Measurements from ENCODE around the gene HPS5. TPM values are rescaled to one million over a fixed set of nuclear protein-coding genes. Genes with fewer than 3 reads are reported as not detected.

HPS5 gene
- total RNA-seq, 3 donors from 2014 or later, result 18.7 to 166 (median 57.0) TPM

GRCh38 chr11:18295316-18295715 lies 26.6 kb downstream of the HPS5 start:
- TF ChIP-seq POLR2AphosphoS5 (IDR thresholded peaks at IDR 0.05) (no peak), POLR2A (IDR thresholded peaks at IDR 0.05) (no peak), CTCF (IDR thresholded peaks at IDR 0.05) (no peak)
- Histone ChIP-seq H3K4me3 (no peak overlapping the region), H3K36me3 (peaks cover 17% of the 10 kb centered on the region), H3K27ac (no peak overlapping the region), H3K27me3 (no peaks in the 10 kb centered on the region), H3K9me3 (no peaks in the 10 kb centered on the region), H3K4me1 (no peaks in the 10 kb centered on the region)
- intact Hi-C loops (cut with DNase I; ENCODE audit: low total_unique reads), result no loop called here
- DNase-seq (ENCODE audit: low spot score in 2 of 2), result no peak

- TF ChIP-seq POLR2AphosphoS5 (IDR thresholded peaks at IDR 0.05) (no peak), POLR2A (IDR thresholded peaks at IDR 0.05) (no peak), CTCF (IDR thresholded peaks at IDR 0.05) (no peak)
- Histone ChIP-seq H3K4me1 (no peaks in the 10 kb centered on the region), H3K27me3 (no peaks in the 10 kb centered on the region), H3K4me3 (no peak overlapping the region), H3K9me3 (no peaks in the 10 kb centered on the region), H3K36me3 (peaks cover 14% of the 10 kb centered on the region), H3K27ac (no peak overlapping the region)
- intact Hi-C loops (cut with DNase I; ENCODE audit: low total_unique reads), result no loop called here
- no peak for DNase-seq (ENCODE audit: low spot score in 2 of 2)
Observed at GRCh38 chr11:18294862-18295261, 27.1 kb downstream of the HPS5 start.

GRCh38 chr11:18288911-18289310 lies 33.0 kb downstream of the HPS5 start:
- Histone ChIP-seq H3K9me3 (no peaks in the 10 kb centered on the region), H3K36me3 (peaks cover 13% of the 10 kb centered on the region), H3K27me3 (no peaks in the 10 kb centered on the region), H3K4me3 (no peak overlapping the region), H3K4me1 (no peaks in the 10 kb centered on the region), H3K27ac (no peak overlapping the region)
- intact Hi-C loops (cut with DNase I; ENCODE audit: low total_unique reads), result no loop called here
- TF ChIP-seq POLR2A (IDR thresholded peaks at IDR 0.05), result no peak
- TF ChIP-seq POLR2AphosphoS5 (IDR thresholded peaks at IDR 0.05), result no peak
- no peak for TF ChIP-seq CTCF (IDR thresholded peaks at IDR 0.05)
- DNase-seq (ENCODE audit: low spot score in 2 of 2), result no peak

- TF ChIP-seq POLR2A (IDR thresholded peaks at IDR 0.05) (no peak), CTCF (IDR thresholded peaks at IDR 0.05) (no peak), POLR2AphosphoS5 (IDR thresholded peaks at IDR 0.05) (no peak)
- intact Hi-C loops (cut with DNase I; ENCODE audit: low total_unique reads), result no loop called here
- H3K36me3 ChIP-seq, result peaks cover 13% of the 10 kb centered on the region
- no peak overlapping the region for H3K27ac ChIP-seq
- no peaks in the 10 kb centered on the region for H3K4me1 ChIP-seq
- H3K4me3 ChIP-seq, result no peak overlapping the region
- H3K9me3 ChIP-seq, result no peaks in the 10 kb centered on the region
- H3K27me3 ChIP-seq, result no peaks in the 10 kb centered on the region
- no peak for DNase-seq (ENCODE audit: low spot score in 2 of 2)
Observed at GRCh38 chr11:18285841-18286240, 36.1 kb downstream of the HPS5 start.

GRCh38 chr11:18282626-18283025 lies 39.3 kb downstream of the HPS5 start:
- no peak overlapping the region for H3K27ac ChIP-seq
- no peaks in the 10 kb centered on the region for H3K27me3 ChIP-seq
- no peak for TF ChIP-seq POLR2AphosphoS5 (IDR thresholded peaks at IDR 0.05)
- no peak for TF ChIP-seq CTCF (IDR thresholded peaks at IDR 0.05)
- no peak for TF ChIP-seq POLR2A (IDR thresholded peaks at IDR 0.05)
- H3K4me1 ChIP-seq, result no peaks in the 10 kb centered on the region
- H3K4me3 ChIP-seq, result no peak overlapping the region
- peaks cover 10% of the 10 kb centered on the region for H3K36me3 ChIP-seq
- intact Hi-C loops (cut with DNase I; ENCODE audit: low total_unique reads), result no loop called here
- H3K9me3 ChIP-seq, result no peaks in the 10 kb centered on the region
- DNase-seq (ENCODE audit: low spot score in 2 of 2), result no peak

Measured in breast epithelium (tissue), 4 donors.